Prostate gland (tissue), 2 donors: Measurements from ENCODE around the gene AVEN.

Experiments
- POLR2A ChIP-seq: fragments of 450-650 bp; IDR thresholded peaks from one replicate; pipeline ENCODE4 v1.6.1; 2016; ENCODE audit warnings: antibody characterized with exemption, mild to moderate bottlenecking
- POLR2AphosphoS5 ChIP-seq: sonication (generic); formaldehyde crosslinking; IDR thresholded peaks from one replicate; pipeline ENCODE4 v1.6.1; 2017; ENCODE audit warnings: antibody characterized with exemption
- TF ChIP-seq, protein P1 (sequence below), 4 experiments: fragments of 200-600 bp in 2 of 4; fragments of 450-650 bp in 2 of 4; sonication (generic) in 2 of 4; IDR thresholded peaks; 1 replicate in 3 of 4; 2 replicates in 1 of 4; pipeline ENCODE4 v1.5.1; 2016 to 2019; ENCODE audit warnings: antibody characterized with exemption in 4 of 4, mild to moderate bottlenecking in 2 of 4, moderate library complexity in 2 of 4

DNA sequence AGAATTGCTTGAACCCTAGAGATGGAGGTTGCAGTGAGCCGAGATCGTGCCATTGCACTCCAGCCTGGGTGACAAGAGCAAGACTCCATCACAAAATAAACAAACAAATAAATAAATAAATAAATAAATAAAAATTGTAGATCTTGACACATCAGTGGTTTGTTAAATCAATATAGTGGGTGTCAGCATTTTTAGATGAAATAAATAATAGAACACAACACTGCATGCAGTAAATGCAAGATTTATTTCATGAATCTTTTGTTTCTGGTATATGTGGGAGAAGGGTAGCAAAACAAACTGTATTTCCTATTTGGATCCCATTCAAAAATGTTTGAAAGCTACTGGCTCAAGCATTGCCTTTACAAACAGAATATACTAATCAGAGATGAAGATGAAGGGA is 106.3 kb downstream of the AVEN start:
- TF ChIP-seq, protein P1, sequence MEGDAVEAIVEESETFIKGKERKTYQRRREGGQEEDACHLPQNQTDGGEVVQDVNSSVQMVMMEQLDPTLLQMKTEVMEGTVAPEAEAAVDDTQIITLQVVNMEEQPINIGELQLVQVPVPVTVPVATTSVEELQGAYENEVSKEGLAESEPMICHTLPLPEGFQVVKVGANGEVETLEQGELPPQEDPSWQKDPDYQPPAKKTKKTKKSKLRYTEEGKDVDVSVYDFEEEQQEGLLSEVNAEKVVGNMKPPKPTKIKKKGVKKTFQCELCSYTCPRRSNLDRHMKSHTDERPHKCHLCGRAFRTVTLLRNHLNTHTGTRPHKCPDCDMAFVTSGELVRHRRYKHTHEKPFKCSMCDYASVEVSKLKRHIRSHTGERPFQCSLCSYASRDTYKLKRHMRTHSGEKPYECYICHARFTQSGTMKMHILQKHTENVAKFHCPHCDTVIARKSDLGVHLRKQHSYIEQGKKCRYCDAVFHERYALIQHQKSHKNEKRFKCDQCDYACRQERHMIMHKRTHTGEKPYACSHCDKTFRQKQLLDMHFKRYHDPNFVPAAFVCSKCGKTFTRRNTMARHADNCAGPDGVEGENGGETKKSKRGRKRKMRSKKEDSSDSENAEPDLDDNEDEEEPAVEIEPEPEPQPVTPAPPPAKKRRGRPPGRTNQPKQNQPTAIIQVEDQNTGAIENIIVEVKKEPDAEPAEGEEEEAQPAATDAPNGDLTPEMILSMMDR (IDR thresholded peaks at IDR 0.05) = no peak
- TF ChIP-seq POLR2A = no peak
- no peak for TF ChIP-seq POLR2AphosphoS5
